Glutamatergic neuron (in vitro differentiated cells): ENCODE results near the gene TGFBR3. TPM values are rescaled to one million over a fixed set of nuclear protein-coding genes. Genes with fewer than 3 reads are reported as not detected.

Source experiments
- DNase-seq: peaks from one replicate; pipeline ENCODE4 v3.0.0; 2022
- H3K27ac Mint-ChIP-seq: one replicate; pipeline ENCODE4 v1.8.0; 2020; ENCODE audit warnings: mild to moderate bottlenecking, mixed read lengths, inconsistent platforms; ENCODE audit not compliant: unreplicated experiment
- H3K27me3 Mint-ChIP-seq: one replicate; pipeline ENCODE4 v1.8.0; 2020; ENCODE audit warnings: mild to moderate bottlenecking, moderate library complexity, mixed read lengths, inconsistent platforms; ENCODE audit not compliant: unreplicated experiment
- H3K36me3 Mint-ChIP-seq: one replicate; pipeline ENCODE4 v1.8.0; 2020; ENCODE audit warnings: mild to moderate bottlenecking, mixed read lengths, inconsistent platforms; ENCODE audit not compliant: unreplicated experiment
- H3K4me1 Mint-ChIP-seq: one replicate; pipeline ENCODE4 v1.8.0; 2020; ENCODE audit warnings: mild to moderate bottlenecking, low read depth, mixed read lengths, inconsistent platforms; ENCODE audit not compliant: unreplicated experiment
- H3K4me3 Mint-ChIP-seq: one replicate; pipeline ENCODE4 v1.8.0; 2020; ENCODE audit warnings: mild to moderate bottlenecking, mixed read lengths, inconsistent platforms; ENCODE audit not compliant: unreplicated experiment
- H3K9me3 Mint-ChIP-seq: one replicate; pipeline ENCODE4 v1.8.0; 2020; ENCODE audit warnings: mild to moderate bottlenecking, moderate library complexity, mixed read lengths, inconsistent platforms; ENCODE audit not compliant: unreplicated experiment
- CTCF ChIP-seq: fragments of 200-600 bp; sonication (generic); IDR thresholded peaks from one replicate; pipeline ENCODE4 v1.5.0; 2021; ENCODE audit not compliant: partially characterized antibody, unreplicated experiment
- total RNA-seq: library from RNA; stranded (reverse); fragmentation: NEBNext Ultra II Directional; extraction: Animal tissue kit (Norgen Biotek cat#: 25700); gene quantifications from one replicate; pipeline ENCODE4 v1.2.1, GENCODE V29; 2021; ENCODE audit not compliant: unreplicated experiment

TGFBR3 gene
- total RNA-seq, 1 donor from 2014 or later: 0.98 TPM

GRCh38 chr1:91711504-91712247 is 174.3 kb downstream of the TGFBR3 start:
- peaks cover 15% of the 10 kb centered on the region for H3K4me1 Mint-ChIP-seq
- no peak overlapping the region for H3K27ac Mint-ChIP-seq
- no peaks in the 10 kb centered on the region for H3K27me3 Mint-ChIP-seq
- no peak for DNase-seq
- no peaks in the 10 kb centered on the region for H3K36me3 Mint-ChIP-seq
- H3K9me3 Mint-ChIP-seq: no peaks in the 10 kb centered on the region
- TF ChIP-seq CTCF: no peak
- no peak overlapping the region for H3K4me3 Mint-ChIP-seq

- no peak for DNase-seq
- Mint-ChIP-seq H3K27ac (no peak overlapping the region), H3K27me3 (no peaks in the 10 kb centered on the region), H3K4me3 (no peak overlapping the region), H3K36me3 (no peaks in the 10 kb centered on the region), H3K4me1 (peaks cover 15% of the 10 kb centered on the region), H3K9me3 (no peaks in the 10 kb centered on the region)
- no peak for TF ChIP-seq CTCF
Observed at GRCh38 chr1:91710261-91710660, 175.7 kb downstream of the TGFBR3 start.

- Mint-ChIP-seq H3K27ac (no peak overlapping the region), H3K36me3 (no peaks in the 10 kb centered on the region), H3K27me3 (no peaks in the 10 kb centered on the region), H3K4me3 (no peak overlapping the region), H3K9me3 (no peaks in the 10 kb centered on the region), H3K4me1 (peaks cover 15% of the 10 kb centered on the region)
- TF ChIP-seq CTCF: no peak
- DNase-seq: no peak
Observed at GRCh38 chr1:91708691-91709090, 177.3 kb downstream of the TGFBR3 start.

GRCh38 chr1:91707890-91708218 is 178.1 kb downstream of the TGFBR3 start:
- H3K36me3 Mint-ChIP-seq: no peaks in the 10 kb centered on the region
- no peaks in the 10 kb centered on the region for H3K27me3 Mint-ChIP-seq
- TF ChIP-seq CTCF: no peak
- H3K4me3 Mint-ChIP-seq: no peak overlapping the region
- no peak overlapping the region for H3K27ac Mint-ChIP-seq
- peaks cover 11% of the 10 kb centered on the region for H3K4me1 Mint-ChIP-seq
- no peak for DNase-seq
- H3K9me3 Mint-ChIP-seq: no peaks in the 10 kb centered on the region

GRCh38 chr1:91707114-91707889 is 178.6 kb downstream of the TGFBR3 start:
- no peak overlapping the region for H3K27ac Mint-ChIP-seq
- no peak for DNase-seq
- peaks cover 8% of the 10 kb centered on the region for H3K4me1 Mint-ChIP-seq
- no peak for TF ChIP-seq CTCF
- no peaks in the 10 kb centered on the region for H3K27me3 Mint-ChIP-seq
- no peaks in the 10 kb centered on the region for H3K9me3 Mint-ChIP-seq
- no peaks in the 10 kb centered on the region for H3K36me3 Mint-ChIP-seq
- H3K4me3 Mint-ChIP-seq: no peak overlapping the region
